Type B pancreatic cell (in vitro differentiated cells): ENCODE measurements around the gene THEMIS. TPM values are rescaled to one million over a fixed set of nuclear protein-coding genes. Genes with fewer than 3 reads are reported as not detected.
"Not testable (repeated sequence)": the region's sequence is repeated elsewhere in the genome, so short reads cannot be mapped to it uniquely, and the experiment has no call there.

Experiments used
- DNase-seq: peaks from one replicate; pipeline ENCODE4 v3.0.0; 2021; ENCODE audit warnings: mixed read lengths; ENCODE audit not compliant: unreplicated experiment; ENCODE audit errors: extremely low spot score
- H3K27ac Mint-ChIP-seq: 2 replicates; pipeline ENCODE4 v1.8.0; 2021; ENCODE audit warnings: mild to moderate bottlenecking, mixed read lengths
- H3K27me3 Mint-ChIP-seq: 2 replicates; pipeline ENCODE4 v1.8.0; 2021; ENCODE audit warnings: mixed read lengths
- H3K36me3 Mint-ChIP-seq: 2 replicates; pipeline ENCODE4 v1.8.0; 2021; ENCODE audit warnings: mixed read lengths
- H3K4me1 Mint-ChIP-seq: one replicate; pipeline ENCODE4 v1.8.0; 2021; ENCODE audit warnings: mixed read lengths; ENCODE audit not compliant: unreplicated experiment
- H3K4me3 Mint-ChIP-seq: 2 replicates; pipeline ENCODE4 v1.8.0; 2021; ENCODE audit warnings: mild to moderate bottlenecking, mixed read lengths
- H3K9me3 Mint-ChIP-seq: 2 replicates; pipeline ENCODE4 v1.8.0; 2021; ENCODE audit warnings: mixed read lengths
- total RNA-seq: library from RNA; stranded (reverse); gene quantifications from 2 replicates; pipeline ENCODE4 v1.2.1, GENCODE V29; 2021; ENCODE audit warnings: low replicate concordance
- TF ChIP-seq, protein P1 (sequence below): fragments of 200-600 bp; sonication (generic); conservative IDR thresholded peaks from 2 replicates; pipeline ENCODE4 v1.5.0; 2021; ENCODE audit warnings: antibody characterized with exemption, mild to moderate bottlenecking

Gene THEMIS
- total RNA-seq, 1 donor from 2014 or later: not detected

DNA sequence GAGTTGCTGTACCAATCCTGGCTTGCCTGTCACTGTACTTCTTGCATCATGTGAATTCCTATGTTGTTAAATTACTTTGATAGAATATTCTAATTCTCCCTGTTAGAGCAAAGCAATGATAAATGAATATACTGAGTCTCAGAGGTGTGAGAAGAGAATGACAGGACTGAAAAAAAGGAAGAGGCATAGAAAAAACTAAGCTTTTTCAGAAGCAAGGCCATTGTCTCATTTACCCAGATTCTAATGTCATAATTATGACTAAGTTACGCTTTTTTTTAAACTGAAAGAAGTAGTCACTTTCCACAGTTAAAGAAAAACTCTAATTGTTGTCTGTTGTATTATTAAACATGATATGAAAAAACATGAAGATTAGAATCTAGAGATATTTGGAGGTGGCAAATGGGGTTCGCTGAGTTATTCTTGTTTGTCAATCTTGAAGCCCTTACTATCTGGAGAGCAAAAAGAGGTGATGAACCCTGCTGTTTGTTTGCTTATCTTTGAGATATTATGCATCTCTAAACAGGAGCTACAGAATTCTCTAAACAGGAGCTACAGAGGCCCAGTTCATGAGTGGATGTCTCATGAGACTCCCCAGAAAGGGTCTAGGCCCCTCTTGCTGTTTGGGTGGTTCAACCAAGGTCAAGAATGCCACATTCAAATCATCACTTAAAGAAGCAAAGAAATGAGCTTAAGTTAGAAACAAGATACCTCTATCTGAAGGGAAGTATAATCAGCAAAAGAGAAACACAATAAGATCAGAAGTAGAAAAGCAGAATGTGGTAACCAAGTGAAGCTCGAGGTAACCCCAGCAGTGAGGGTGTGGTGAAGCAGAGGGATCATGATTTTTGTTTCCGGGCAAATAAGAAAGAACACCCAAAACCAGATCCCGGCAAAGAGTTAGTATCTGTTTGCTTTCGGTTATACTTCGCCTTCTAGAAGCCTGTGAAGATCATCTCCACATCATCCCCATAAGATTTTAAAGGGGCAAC lies 33.3 kb upstream of the THEMIS start:
- DNase-seq: no peak
- Mint-ChIP-seq H3K9me3 (peaks cover 9% of the 10 kb centered on the region), H3K27ac (no peak overlapping the region), H3K27me3 (no peaks in the 10 kb centered on the region), H3K4me3 (no peak overlapping the region), H3K4me1 (no peaks in the 10 kb centered on the region), H3K36me3 (no peaks in the 10 kb centered on the region)
- TF ChIP-seq, protein P1, sequence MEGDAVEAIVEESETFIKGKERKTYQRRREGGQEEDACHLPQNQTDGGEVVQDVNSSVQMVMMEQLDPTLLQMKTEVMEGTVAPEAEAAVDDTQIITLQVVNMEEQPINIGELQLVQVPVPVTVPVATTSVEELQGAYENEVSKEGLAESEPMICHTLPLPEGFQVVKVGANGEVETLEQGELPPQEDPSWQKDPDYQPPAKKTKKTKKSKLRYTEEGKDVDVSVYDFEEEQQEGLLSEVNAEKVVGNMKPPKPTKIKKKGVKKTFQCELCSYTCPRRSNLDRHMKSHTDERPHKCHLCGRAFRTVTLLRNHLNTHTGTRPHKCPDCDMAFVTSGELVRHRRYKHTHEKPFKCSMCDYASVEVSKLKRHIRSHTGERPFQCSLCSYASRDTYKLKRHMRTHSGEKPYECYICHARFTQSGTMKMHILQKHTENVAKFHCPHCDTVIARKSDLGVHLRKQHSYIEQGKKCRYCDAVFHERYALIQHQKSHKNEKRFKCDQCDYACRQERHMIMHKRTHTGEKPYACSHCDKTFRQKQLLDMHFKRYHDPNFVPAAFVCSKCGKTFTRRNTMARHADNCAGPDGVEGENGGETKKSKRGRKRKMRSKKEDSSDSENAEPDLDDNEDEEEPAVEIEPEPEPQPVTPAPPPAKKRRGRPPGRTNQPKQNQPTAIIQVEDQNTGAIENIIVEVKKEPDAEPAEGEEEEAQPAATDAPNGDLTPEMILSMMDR: no peak

DNA sequence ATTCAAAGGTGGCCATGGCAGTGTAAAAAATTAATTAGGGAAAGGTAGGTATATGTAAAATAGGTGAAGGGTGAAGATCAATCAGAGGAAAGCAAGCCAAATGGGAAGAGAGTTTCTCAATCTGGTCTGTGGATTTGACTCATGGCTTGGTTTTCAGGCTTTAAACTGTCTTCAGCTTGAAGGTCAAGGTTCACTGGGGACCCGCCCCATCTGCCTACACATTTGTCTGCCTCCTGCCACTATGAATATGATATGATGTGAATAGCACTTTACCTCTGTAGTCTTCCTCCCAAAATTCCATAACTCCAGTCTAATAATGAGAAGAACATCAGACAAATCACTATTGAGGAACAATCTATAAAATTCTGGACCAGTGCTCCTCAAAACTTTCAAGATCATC lies 32.3 kb upstream of the THEMIS start:
- no peaks in the 10 kb centered on the region for H3K4me1 Mint-ChIP-seq
- no peak overlapping the region for H3K27ac Mint-ChIP-seq
- no peak for DNase-seq
- H3K4me3 Mint-ChIP-seq: no peak overlapping the region
- H3K36me3 Mint-ChIP-seq: no peaks in the 10 kb centered on the region
- TF ChIP-seq, protein P1: no peak
- no peaks in the 10 kb centered on the region for H3K27me3 Mint-ChIP-seq
- peaks cover 15% of the 10 kb centered on the region for H3K9me3 Mint-ChIP-seq

DNA sequence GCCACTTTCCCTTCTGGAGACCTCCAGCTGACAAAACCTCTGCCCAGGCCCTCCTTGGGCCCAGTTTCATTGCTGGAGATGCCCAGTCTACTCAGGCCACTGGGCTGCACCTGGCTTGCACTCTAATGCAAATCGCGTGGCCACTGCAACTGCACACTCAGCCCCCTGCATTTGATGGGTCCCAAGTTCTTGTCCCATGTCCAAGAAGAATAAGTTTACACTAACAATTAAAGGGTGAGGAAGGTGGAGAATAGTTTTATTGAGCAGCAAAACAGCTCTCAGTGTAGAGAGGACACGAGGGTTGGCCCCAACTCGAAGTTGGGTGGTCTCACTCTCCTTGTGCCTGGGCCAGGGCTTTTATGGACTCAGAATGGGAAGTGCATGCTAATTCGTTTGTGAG lies 31.9 kb upstream of the THEMIS start:
- no peak for DNase-seq

DNA sequence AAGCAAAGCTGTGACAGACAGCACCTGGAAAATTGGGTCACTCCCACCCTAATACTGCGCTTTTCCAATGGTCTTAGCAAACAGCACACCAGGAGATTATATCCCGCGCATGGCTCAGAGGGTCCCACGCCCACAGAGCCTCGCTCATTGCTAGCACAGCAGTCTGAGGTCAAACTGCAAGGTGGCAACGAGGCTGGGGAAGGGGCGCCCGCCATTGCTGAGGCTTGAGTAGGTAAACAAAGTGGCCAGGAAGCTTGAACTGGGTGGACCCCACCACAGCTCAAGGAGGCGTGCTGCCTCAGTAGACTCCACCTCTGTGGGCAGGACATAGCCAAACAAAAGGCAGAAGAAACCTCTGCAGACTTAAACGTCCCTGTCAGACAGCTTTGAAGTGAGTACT lies 25.6 kb upstream of the THEMIS start:
- H3K9me3 Mint-ChIP-seq: peaks cover 10% of the 10 kb centered on the region
- DNase-seq, H3K27ac Mint-ChIP-seq, H3K4me1 Mint-ChIP-seq, H3K36me3 Mint-ChIP-seq, H3K4me3 Mint-ChIP-seq, H3K27me3 Mint-ChIP-seq: not testable (repeated sequence)

More for the DNA sequence above, 31.9 kb upstream of the THEMIS start:
- Mint-ChIP-seq H3K4me1 (no peaks in the 10 kb centered on the region), H3K9me3 (peaks cover 15% of the 10 kb centered on the region), H3K36me3 (no peaks in the 10 kb centered on the region), H3K27me3 (no peaks in the 10 kb centered on the region), H3K27ac (no peak overlapping the region), H3K4me3 (no peak overlapping the region)
- TF ChIP-seq, protein P1: no peak

DNA sequence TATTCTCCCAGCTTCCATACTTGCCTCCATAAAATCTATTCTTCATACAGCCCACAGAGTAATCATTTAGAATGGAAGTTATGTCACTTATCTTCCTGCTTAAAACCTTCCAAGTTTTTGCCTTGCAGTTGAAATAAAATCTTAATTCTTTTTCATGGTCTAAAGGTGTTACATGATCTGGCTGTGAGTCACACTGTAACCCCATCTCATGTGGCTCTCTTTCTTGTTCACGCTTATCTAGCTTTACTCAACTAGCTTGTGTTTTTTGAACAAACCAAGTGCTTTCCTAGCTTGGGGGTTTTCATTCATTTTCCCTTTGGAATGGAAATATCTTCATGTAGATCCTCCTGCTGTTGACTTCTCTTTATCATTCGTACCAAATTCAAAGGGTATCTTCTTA lies 23.6 kb upstream of the THEMIS start:
- Mint-ChIP-seq H3K36me3 (no peaks in the 10 kb centered on the region), H3K27me3 (peaks cover 2% of the 10 kb centered on the region), H3K4me3 (no peak overlapping the region), H3K4me1 (no peaks in the 10 kb centered on the region), H3K9me3 (peaks cover 10% of the 10 kb centered on the region), H3K27ac (no peak overlapping the region)
- TF ChIP-seq, protein P1: no peak
- no peak for DNase-seq

DNA sequence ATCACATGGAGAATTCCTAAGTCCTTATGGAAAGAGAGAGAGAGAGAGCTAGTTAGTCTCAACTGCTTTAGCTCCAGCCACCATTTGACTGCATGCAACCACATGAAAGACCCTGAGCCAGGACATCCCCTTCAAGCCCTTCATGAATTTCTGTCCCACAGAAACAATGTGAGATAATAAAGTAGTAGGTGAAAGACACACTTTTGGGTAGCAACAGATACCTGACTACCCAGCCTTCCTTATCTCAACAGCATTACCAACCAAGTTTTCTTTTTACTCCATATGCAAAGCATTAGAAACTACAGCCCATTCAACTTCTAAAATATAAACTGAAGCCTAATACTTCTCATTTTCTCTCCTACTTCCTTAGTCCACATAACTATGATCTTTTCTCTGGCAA lies 23.2 kb upstream of the THEMIS start:
- Mint-ChIP-seq H3K4me3 (no peak overlapping the region), H3K36me3 (no peaks in the 10 kb centered on the region), H3K27ac (no peak overlapping the region), H3K4me1 (no peaks in the 10 kb centered on the region), H3K9me3 (peaks cover 10% of the 10 kb centered on the region), H3K27me3 (peaks cover 4% of the 10 kb centered on the region)
- TF ChIP-seq, protein P1: no peak
- DNase-seq: no peak
